ENCODE results near the gene CADM2.

DNA sequence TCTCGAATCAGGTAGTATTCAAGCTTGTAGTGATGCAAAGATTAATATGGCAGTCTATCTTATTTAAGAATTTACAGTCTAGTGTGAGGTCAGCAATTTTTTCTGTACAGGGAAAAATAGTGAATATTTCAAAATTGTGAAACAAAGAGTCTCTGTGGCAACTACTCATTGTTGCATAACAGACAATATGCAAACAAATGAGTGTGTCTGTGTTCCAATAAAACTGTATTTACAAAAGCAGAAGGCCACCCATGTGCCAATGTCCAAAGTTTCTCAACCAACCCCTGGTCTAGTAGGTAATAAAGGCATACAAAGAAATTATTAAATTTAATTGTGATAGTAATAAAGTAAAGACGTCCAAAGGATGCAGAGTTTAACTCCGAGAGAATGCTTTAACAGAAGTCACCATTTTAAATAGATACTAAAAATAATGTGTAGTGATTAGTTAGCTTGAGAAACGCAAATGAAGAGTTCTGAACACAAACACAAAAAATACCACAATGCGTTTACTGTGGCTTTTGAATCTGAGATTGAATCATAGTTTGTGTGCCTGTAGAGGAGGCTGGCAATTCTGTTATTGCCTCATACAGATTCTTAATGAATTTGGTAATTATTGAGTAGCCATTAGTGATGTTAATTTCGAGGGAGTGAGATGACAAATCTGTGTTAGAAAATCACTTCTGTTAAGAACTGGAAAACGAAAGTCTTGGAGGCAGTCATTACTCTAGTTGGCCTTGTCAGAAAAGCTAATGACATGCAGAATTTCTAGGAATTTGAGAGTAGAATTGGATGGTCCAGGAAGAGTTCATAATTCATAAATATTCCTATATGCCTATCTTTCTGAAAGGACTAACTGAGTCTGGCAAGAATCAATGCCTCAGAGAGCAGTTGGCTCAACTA, 48.7 kb downstream of the CADM2 start:
- TF ChIP-seq POLR2A (IDR thresholded peaks at IDR 0.05): no peak
- TF ChIP-seq, protein P1, sequence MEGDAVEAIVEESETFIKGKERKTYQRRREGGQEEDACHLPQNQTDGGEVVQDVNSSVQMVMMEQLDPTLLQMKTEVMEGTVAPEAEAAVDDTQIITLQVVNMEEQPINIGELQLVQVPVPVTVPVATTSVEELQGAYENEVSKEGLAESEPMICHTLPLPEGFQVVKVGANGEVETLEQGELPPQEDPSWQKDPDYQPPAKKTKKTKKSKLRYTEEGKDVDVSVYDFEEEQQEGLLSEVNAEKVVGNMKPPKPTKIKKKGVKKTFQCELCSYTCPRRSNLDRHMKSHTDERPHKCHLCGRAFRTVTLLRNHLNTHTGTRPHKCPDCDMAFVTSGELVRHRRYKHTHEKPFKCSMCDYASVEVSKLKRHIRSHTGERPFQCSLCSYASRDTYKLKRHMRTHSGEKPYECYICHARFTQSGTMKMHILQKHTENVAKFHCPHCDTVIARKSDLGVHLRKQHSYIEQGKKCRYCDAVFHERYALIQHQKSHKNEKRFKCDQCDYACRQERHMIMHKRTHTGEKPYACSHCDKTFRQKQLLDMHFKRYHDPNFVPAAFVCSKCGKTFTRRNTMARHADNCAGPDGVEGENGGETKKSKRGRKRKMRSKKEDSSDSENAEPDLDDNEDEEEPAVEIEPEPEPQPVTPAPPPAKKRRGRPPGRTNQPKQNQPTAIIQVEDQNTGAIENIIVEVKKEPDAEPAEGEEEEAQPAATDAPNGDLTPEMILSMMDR (IDR thresholded peaks at IDR 0.05): no peak

Data from adrenal gland (tissue), 5 donors.